HG02943 (cell line): Measurements from ENCODE around the gene DHH.

Experiments
- ATAC-seq: cut with Tn5 transposase; IDR thresholded peaks from one replicate; pipeline ENCODE4 v1.9.1; 2021; ENCODE audit warnings: mild to moderate bottlenecking, low read depth, moderate library complexity; ENCODE audit not compliant: unreplicated experiment

DHH gene

GRCh38 chr12:49051777-49052438 lies 42.7 kb downstream of the DHH start:
- no peak for ATAC-seq

- no peak for ATAC-seq
These were observed 43.2 kb downstream of the DHH start for GRCh38 chr12:49051373-49051764.

- ATAC-seq: no peak
These were observed 43.9 kb downstream of the DHH start for GRCh38 chr12:49050507-49051372.

GRCh38 chr12:49049566-49050224 lies 44.9 kb downstream of the DHH start:
- ATAC-seq: no peak

- ATAC-seq: no peak
These were observed 45.6 kb downstream of the DHH start for GRCh38 chr12:49048953-49049352.

GRCh38 chr12:49046129-49046895 lies 48.3 kb downstream of the DHH start:
- ATAC-seq: no peak

- ATAC-seq: no peak
These were observed 49.9 kb downstream of the DHH start for GRCh38 chr12:49044660-49045059.

GRCh38 chr12:49043856-49044258 lies 50.7 kb downstream of the DHH start:
- ATAC-seq: no peak

GRCh38 chr12:49043241-49043640 lies 51.4 kb downstream of the DHH start:
- ATAC-seq: no peak

- no peak for ATAC-seq
These were observed 52.6 kb downstream of the DHH start for GRCh38 chr12:49041881-49042484.

- no peak for ATAC-seq
These were observed 53.3 kb downstream of the DHH start for GRCh38 chr12:49041036-49041880.

- no peak for ATAC-seq
These were observed 54.2 kb downstream of the DHH start for GRCh38 chr12:49040364-49040855.

GRCh38 chr12:49039421-49040363 lies 54.9 kb downstream of the DHH start:
- ATAC-seq: no peak

GRCh38 chr12:49038291-49038955 lies 56.2 kb downstream of the DHH start:
- ATAC-seq: no peak

- no peak for ATAC-seq
These were observed 56.7 kb downstream of the DHH start for GRCh38 chr12:49037947-49038237.

GRCh38 chr12:49037111-49037946 lies 57.3 kb downstream of the DHH start:
- ATAC-seq: no peak
